ENCODE data around the gene SLC14A1.

The SLC14A1 gene

DNA sequence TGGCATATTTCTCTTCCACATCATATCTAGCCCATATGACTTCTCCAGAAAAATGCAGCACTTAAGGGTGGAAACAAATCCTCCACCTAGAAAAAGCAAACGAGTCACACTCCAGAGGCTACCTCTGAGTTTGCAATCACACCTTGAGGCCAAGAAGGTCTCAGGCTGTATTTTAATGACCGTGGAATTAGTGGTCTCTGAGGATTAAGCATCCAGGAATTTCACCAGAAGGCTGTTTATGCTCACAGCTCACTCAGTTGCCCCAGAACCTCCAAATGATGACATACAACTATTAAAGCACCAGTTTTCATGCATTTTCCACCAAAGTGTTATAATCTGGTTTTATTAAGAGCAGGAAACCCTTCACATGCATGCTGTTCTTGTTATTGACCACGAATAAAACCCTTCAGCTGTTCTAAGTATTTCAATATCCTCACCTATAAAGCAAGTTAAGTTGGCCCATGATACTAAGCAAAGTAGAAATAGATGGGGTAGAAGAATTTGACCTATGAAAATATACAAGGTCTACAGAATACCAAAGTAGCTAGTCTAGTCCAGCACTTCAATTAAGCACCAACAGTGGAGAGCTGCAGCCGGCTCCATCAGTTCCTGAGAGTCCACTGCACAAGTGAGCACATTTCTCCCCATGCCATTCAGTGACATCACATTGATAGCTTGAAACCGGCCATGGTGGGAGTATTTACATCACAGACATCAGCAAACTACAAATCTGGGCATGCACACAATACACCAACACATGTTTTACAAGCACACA lies 39.5 kb upstream of the SLC14A1 start:
- DNase-seq (ENCODE audit: low spot score), result no peak
- TF ChIP-seq CTCF (IDR thresholded peaks at IDR 0.05; ENCODE audit: extremely low read depth, missing control alignments), result no peak

GRCh38 chr18:45686891-45687611 lies 36.9 kb upstream of the SLC14A1 start:
- DNase-seq (ENCODE audit: low spot score), result peak; percentile 67
- no peak for TF ChIP-seq CTCF (IDR thresholded peaks at IDR 0.05; ENCODE audit: extremely low read depth, missing control alignments)

DNA sequence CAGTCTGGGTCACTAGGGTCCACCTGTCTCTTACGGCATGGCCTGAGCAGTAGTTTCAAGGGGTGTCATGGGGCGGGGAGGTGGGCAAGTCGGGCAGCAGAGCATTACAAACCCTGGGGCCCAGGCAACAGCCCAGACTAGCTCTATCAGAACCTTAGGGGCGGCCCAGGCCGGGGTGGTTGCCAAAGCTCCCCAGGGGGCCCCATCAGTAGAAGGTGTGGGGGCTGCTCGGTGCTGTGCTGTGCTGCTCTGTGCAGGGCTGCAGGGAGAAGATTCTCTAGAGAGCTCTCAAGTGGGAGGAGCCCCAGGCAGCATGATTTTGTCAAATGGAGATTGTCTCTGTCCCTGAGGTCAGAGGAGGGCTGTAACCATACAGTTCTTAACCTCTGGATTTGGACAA lies 36.4 kb upstream of the SLC14A1 start:
- no peak for TF ChIP-seq CTCF (IDR thresholded peaks at IDR 0.05; ENCODE audit: extremely low read depth, missing control alignments)
- peak; percentile 30 for DNase-seq (ENCODE audit: low spot score)

DNA sequence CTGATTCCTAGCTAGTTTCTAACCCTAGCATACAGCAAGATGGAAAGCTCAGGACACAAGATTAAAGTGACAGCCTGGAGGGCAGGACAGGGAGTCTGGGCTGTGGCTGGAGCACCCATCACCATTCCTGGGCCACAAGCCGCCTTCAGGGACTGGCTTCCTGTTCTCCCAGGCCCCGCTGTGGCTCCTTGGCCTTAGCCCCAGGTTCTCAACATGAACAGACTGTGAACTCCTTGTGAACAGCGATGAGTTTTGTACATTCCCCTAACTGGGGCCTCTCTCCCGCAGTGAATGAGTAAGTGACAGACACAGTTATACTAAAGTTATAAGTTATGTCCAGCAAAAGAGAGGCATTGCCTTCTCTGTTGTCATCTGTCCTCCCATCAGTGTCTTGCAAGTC lies 35.9 kb upstream of the SLC14A1 start:
- no peak for DNase-seq (ENCODE audit: low spot score)

DNA sequence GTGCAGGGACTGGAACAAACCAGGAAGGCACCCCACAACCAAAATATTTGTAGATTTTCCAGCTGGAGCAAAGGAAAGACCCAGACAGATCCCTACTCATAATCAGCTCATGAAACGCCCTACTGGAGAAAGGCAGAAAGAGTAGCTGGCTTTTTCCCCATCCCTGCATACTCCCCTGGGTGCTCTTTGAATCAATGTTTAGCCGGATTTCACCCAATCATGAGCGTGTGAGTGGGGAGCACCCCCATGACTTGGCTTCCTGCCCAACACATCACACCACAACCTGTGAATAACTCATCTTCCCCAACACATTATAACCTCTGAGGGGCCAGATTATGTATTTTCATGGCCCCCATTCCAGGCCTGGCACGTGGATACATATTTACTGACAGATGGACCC lies 35.1 kb upstream of the SLC14A1 start:
- DNase-seq (ENCODE audit: low spot score), result peak; percentile 30
- no peak for TF ChIP-seq CTCF (IDR thresholded peaks at IDR 0.05; ENCODE audit: extremely low read depth, missing control alignments)

More for the DNA sequence above, 35.9 kb upstream of the SLC14A1 start:
- TF ChIP-seq CTCF (IDR thresholded peaks at IDR 0.05; ENCODE audit: extremely low read depth, missing control alignments), result no peak

DNA sequence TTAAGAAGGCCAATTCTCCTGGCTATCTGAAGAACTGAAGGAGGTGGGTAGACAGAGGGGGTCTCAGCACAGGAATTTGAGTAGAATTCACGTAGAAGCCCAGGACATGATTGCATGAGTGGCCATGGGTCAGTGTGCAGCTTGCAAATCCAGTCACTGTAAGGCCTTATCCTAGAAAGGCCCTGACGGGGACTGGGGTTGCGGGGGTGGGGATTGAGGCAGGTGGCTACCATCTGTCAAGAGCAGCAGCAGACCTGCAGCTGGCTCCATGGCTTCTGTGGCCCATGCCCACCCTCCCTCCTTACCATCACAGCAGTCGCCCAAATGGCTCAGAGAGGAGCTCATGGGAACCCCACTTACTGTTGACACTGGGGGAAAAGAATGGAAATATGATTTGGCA lies 34.6 kb upstream of the SLC14A1 start:
- no peak for TF ChIP-seq CTCF (IDR thresholded peaks at IDR 0.05; ENCODE audit: extremely low read depth, missing control alignments)
- DNase-seq (ENCODE audit: low spot score), result no peak

Measured in GM20000 (cell line).